Right hindlimb (tissue), 1 donor: ENCODE data around the gene KCND3.

ENCODE experiments used
- DNase-seq: peaks from one replicate; pipeline ENCODE4 v3.0.0-alpha.2; 2018

KCND3 gene

GRCh38 chr1:111737216-111738132, 252.0 kb downstream of the KCND3 start:
- DNase-seq, result no peak

GRCh38 chr1:111736548-111737215, 252.8 kb downstream of the KCND3 start:
- DNase-seq, result peak; percentile 67

GRCh38 chr1:111735858-111736544, 253.5 kb downstream of the KCND3 start:
- DNase-seq, result peak; percentile 82

GRCh38 chr1:111735321-111735720, 254.1 kb downstream of the KCND3 start:
- DNase-seq, result no peak

- no peak for DNase-seq
Measured at GRCh38 chr1:111734856-111735255, 254.6 kb downstream of the KCND3 start.

- DNase-seq, result no peak
Measured at GRCh38 chr1:111734426-111734825, 255.0 kb downstream of the KCND3 start.

GRCh38 chr1:111733992-111734341, 255.5 kb downstream of the KCND3 start:
- DNase-seq, result no peak

GRCh38 chr1:111733183-111733991, 256.1 kb downstream of the KCND3 start:
- peak; percentile 78 for DNase-seq

GRCh38 chr1:111732718-111733117, 256.8 kb downstream of the KCND3 start:
- no peak for DNase-seq

- no peak for DNase-seq
Measured at GRCh38 chr1:111731956-111732355, 257.5 kb downstream of the KCND3 start.

GRCh38 chr1:111730706-111731105, 258.8 kb downstream of the KCND3 start:
- no peak for DNase-seq

GRCh38 chr1:111729946-111730681, 259.4 kb downstream of the KCND3 start:
- DNase-seq, result no peak

GRCh38 chr1:111729271-111729921, 260.1 kb downstream of the KCND3 start:
- peak; percentile 86 for DNase-seq

- DNase-seq, result no peak
Measured at GRCh38 chr1:111727056-111727455, 262.4 kb downstream of the KCND3 start.

GRCh38 chr1:111725192-111725591, 264.3 kb downstream of the KCND3 start:
- peak; percentile 82 for DNase-seq

- DNase-seq, result no peak
Measured at GRCh38 chr1:111723871-111724270, 265.6 kb downstream of the KCND3 start.

- DNase-seq, result no peak
Measured at GRCh38 chr1:111723091-111723806, 266.2 kb downstream of the KCND3 start.

GRCh38 chr1:111720977-111721786, 268.3 kb downstream of the KCND3 start:
- peak; percentile 17 for DNase-seq
